Activated naive CD8-positive, alpha-beta T cell treated with anti-CD3 and anti-CD28 coated beads for 36 hours (primary cell): ENCODE results near the gene SDK1. TPM values are rescaled to one million over a fixed set of nuclear protein-coding genes. Genes with fewer than 3 reads are reported as not detected.

ENCODE experiments used
- DNase-seq: peaks from one replicate; pipeline ENCODE4 v3.0.0; 2021
- H3K27ac Mint-ChIP-seq: one replicate; pipeline ENCODE4 v1.8.0; 2022; ENCODE audit warnings: mild to moderate bottlenecking, moderate library complexity, mixed read lengths
- H3K27me3 Mint-ChIP-seq: one replicate; pipeline ENCODE4 v1.8.0; 2022; ENCODE audit warnings: mild to moderate bottlenecking, mixed read lengths
- H3K36me3 Mint-ChIP-seq: one replicate; pipeline ENCODE4 v1.8.0; 2021; ENCODE audit warnings: mild to moderate bottlenecking, mixed read lengths
- H3K4me1 Mint-ChIP-seq: one replicate; pipeline ENCODE4 v1.8.0; 2021; ENCODE audit warnings: mixed read lengths
- H3K4me3 Mint-ChIP-seq: one replicate; pipeline ENCODE4 v1.8.0; 2022; ENCODE audit warnings: mild to moderate bottlenecking, moderate library complexity, mixed read lengths
- H3K9me3 Mint-ChIP-seq: one replicate; pipeline ENCODE4 v1.8.0; 2022; ENCODE audit warnings: mixed read lengths
- total RNA-seq, 2 experiments: library from RNA; stranded (reverse); gene quantifications; one replicate each; pipeline ENCODE4 v1.2.3, GENCODE V29; 2021

SDK1 gene
- total RNA-seq, 2 experiments from 2014 or later = 0.49 to 0.54 TPM

DNA sequence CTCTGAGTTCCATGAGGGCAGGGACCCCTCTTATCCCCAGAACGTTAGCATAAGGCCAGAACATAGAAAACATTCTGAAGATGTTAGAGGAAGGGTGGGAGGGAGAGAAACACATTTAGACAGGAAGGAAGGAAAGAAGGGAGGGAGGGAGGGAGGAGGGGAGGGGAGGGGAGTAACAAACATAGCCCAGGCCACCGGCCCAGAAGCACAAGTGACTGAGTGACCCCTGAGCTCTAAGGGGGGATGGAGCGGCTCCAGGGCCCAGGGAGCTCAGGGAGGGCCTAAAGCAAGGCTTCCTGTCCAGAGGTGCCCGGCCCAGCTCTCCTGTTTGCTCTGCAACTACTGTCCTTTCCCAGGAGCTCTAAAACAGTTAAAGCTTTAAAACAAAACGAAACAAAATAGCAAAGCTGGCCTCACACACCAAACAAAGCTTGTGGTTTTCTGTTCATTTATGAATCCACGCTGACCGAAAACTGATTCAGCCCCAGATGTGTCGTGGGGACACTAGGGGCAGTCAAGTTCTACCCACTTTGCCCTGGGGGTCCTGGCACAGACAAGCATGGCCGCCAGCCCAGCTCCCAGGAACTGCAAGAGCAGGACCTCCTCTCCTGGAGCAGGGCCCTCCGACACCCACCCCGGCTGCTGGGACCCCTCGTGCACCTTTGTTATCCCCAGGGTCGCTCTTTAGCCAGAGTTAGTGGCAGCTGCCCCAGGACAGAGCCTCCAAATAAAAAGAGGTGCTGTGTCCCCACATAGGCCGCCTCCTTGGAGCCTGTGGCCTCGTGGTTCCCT lies 884.9 kb downstream of the SDK1 start:
- H3K27ac Mint-ChIP-seq = no peak overlapping the region
- no peaks in the 10 kb centered on the region for H3K9me3 Mint-ChIP-seq
- no peak for DNase-seq
- H3K4me3 Mint-ChIP-seq = no peak overlapping the region
- no peaks in the 10 kb centered on the region for H3K27me3 Mint-ChIP-seq
- no peaks in the 10 kb centered on the region for H3K36me3 Mint-ChIP-seq
- no peaks in the 10 kb centered on the region for H3K4me1 Mint-ChIP-seq

DNA sequence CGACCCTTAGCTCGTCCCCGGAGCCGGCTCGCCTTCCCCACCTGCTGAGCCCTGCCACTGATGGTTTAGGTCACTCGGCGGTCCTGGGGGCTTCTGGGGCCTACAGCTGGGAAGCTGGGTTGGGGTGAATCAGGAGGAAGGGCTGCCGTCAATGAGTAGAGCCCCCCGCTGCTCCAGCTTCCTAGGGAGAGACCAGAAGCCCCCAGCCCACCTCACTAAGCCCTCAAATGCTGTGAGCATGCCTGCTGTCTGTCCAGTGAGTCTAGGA lies 885.4 kb downstream of the SDK1 start:
- no peaks in the 10 kb centered on the region for H3K27me3 Mint-ChIP-seq
- no peak overlapping the region for H3K4me3 Mint-ChIP-seq

DNA sequence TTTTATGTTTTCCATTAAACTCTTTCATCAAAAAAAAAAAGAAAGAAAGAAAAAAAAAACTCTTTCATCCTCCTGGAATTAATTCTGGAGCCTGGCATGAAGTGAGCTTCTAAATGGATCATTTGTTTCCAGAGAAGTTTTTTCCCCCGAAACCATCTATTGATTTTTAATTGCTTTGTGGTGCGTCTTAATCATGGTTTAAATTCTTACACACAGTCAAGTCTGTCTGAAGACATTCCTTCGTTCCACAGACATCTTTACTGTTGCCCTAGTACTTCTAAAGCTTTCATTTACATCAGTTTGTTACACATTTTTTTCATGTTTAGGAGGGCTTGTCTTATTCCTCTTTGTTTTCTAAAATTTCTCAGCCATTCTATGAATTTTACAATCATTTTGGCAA lies 887.6 kb downstream of the SDK1 start:
- Mint-ChIP-seq H3K27ac (no peak overlapping the region), H3K27me3 (peaks cover 3% of the 10 kb centered on the region), H3K4me3 (no peak overlapping the region), H3K36me3 (no peaks in the 10 kb centered on the region), H3K9me3 (no peaks in the 10 kb centered on the region), H3K4me1 (no peaks in the 10 kb centered on the region)
- DNase-seq = no peak

More for the DNA sequence above, 885.4 kb downstream of the SDK1 start:
- H3K36me3 Mint-ChIP-seq = no peaks in the 10 kb centered on the region
- H3K9me3 Mint-ChIP-seq = no peaks in the 10 kb centered on the region
- H3K27ac Mint-ChIP-seq = no peak overlapping the region
- H3K4me1 Mint-ChIP-seq = no peaks in the 10 kb centered on the region
- DNase-seq = no peak

GRCh38 chr7:4189131-4189570 lies 888.1 kb downstream of the SDK1 start:
- H3K27ac Mint-ChIP-seq = no peak overlapping the region
- no peaks in the 10 kb centered on the region for H3K9me3 Mint-ChIP-seq
- DNase-seq = no peak
- no peaks in the 10 kb centered on the region for H3K36me3 Mint-ChIP-seq
- no peaks in the 10 kb centered on the region for H3K4me1 Mint-ChIP-seq
- no peak overlapping the region for H3K4me3 Mint-ChIP-seq
- peaks cover 3% of the 10 kb centered on the region for H3K27me3 Mint-ChIP-seq

DNA sequence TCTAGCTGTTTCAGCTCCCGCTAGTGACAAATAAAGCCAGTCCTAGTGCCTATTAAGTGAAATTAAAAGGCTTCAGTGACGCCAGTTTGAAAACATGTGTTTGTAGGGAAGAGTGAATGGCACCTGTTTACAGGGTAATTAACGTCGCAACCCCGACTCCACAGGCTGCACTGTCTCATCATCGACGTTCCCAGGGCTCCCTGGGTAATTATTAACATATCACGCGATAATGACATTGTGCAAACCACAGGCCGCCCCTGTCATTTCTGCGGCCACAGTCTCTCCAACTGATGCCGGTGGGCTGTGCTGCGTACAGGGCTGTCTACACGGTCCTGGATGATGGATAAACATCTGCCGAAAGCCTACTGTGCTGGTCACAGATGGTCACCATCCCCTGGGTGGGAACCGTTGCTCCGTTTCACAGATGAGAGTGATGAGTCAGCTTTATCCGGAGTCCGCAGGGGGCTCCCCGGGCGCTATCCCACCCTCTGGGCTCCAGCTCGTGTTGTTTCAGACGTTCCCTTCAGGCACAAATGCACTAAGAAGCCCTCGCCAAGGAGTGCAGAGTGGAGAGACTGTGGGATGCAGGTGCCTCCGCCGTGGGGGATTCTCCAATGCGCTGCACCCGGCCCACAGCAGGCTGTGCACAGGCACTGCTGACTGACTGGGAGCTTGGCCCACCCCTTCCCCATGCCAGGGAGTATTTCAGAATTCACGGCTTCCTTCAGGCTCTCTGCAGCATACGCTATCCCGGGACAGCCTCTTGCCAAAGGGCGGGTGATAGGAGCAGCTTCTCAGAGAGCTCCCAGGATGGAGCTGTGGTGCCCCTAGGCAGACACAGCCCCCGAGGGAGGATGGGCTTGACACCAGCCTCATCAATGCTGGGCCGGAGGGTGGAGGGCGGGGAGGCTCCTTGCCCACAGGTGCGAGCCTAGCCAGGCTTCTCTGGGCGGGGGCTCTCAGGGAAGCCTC lies 889.2 kb downstream of the SDK1 start:
- Mint-ChIP-seq H3K9me3 (no peaks in the 10 kb centered on the region), H3K27ac (no peak overlapping the region), H3K36me3 (no peaks in the 10 kb centered on the region), H3K4me1 (no peaks in the 10 kb centered on the region), H3K4me3 (no peak overlapping the region), H3K27me3 (peaks cover 3% of the 10 kb centered on the region)
- DNase-seq = no peak

DNA sequence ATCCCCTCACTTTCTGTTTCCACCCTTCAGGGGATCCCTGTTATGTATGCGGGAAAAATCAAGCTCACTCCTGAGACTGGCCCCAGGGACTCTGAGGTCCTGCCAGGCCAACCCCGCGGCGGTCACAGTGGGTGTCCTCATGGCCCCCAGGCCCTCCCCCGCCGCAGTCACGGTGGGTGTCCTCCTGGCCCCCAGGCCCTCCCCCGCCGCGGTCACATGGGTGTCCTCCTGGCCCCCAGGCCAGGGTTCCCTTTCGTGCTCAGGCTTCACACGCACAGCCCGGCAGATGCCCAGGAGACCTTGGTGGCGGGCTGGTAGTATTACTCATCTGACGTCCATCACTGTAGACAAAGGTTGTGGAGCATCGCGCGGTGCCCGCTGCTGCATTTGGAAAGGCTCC lies 890.0 kb downstream of the SDK1 start:
- peaks cover 3% of the 10 kb centered on the region for H3K27me3 Mint-ChIP-seq
- no peak overlapping the region for H3K4me3 Mint-ChIP-seq
- H3K9me3 Mint-ChIP-seq = no peaks in the 10 kb centered on the region
- no peak overlapping the region for H3K27ac Mint-ChIP-seq
- H3K36me3 Mint-ChIP-seq = no peaks in the 10 kb centered on the region
- H3K4me1 Mint-ChIP-seq = no peaks in the 10 kb centered on the region
- no peak for DNase-seq

DNA sequence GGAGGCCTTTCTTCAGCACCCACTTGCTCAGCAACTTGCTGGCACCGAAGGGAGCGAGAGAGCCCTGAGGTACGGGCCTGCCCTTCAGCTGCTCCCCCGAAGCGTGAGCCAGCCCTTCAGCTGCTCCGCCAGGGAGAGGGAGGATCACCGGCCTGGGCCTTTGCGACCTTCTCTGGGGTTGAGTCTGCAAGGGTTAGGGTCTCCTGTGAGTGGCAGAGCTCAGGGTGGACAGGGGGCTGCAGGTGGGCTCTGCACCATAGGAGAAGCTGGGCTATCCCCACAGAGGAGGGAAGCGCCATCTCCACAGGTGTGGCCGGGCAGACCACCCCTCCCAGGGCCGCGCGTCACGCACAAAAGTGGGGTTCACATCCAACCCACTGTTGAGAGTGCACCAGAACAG lies 890.5 kb downstream of the SDK1 start:
- no peak for DNase-seq
- Mint-ChIP-seq H3K4me1 (no peaks in the 10 kb centered on the region), H3K36me3 (no peaks in the 10 kb centered on the region), H3K27me3 (peaks cover 3% of the 10 kb centered on the region), H3K27ac (no peak overlapping the region), H3K4me3 (no peak overlapping the region), H3K9me3 (no peaks in the 10 kb centered on the region)

DNA sequence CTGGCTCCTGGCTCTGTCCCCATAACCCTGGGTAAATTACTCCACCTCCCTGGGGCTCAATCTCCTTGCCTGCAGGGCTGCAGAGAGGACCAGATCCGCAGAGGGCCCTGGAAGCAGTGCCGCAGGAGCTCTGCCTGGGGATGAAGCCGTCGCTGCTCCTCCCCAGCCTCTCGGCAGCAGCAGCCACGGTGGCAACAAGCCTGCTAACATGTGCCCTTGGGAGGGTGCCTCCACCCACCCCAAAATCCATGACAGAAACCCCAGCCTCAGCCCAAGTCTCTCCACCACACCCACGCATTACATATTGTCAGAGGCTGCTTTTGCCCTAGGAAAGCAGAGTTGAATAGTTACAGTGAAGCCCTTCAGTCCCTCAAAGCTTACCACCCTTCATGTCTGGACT lies 894.6 kb downstream of the SDK1 start:
- H3K4me3 Mint-ChIP-seq = no peak overlapping the region
- no peak for DNase-seq
- H3K9me3 Mint-ChIP-seq = no peaks in the 10 kb centered on the region
- H3K27ac Mint-ChIP-seq = no peak overlapping the region
- no peaks in the 10 kb centered on the region for H3K36me3 Mint-ChIP-seq
- H3K27me3 Mint-ChIP-seq = peaks cover 3% of the 10 kb centered on the region
- H3K4me1 Mint-ChIP-seq = no peaks in the 10 kb centered on the region

GRCh38 chr7:4196121-4196819 lies 895.2 kb downstream of the SDK1 start:
- DNase-seq = no peak
- Mint-ChIP-seq H3K36me3 (no peaks in the 10 kb centered on the region), H3K27ac (no peak overlapping the region), H3K9me3 (no peaks in the 10 kb centered on the region), H3K4me3 (no peak overlapping the region), H3K4me1 (no peaks in the 10 kb centered on the region), H3K27me3 (peaks cover 3% of the 10 kb centered on the region)

- no peaks in the 10 kb centered on the region for H3K9me3 Mint-ChIP-seq
- no peak for DNase-seq
Observed at GRCh38 chr7:4198301-4198700, 897.2 kb downstream of the SDK1 start.

DNA sequence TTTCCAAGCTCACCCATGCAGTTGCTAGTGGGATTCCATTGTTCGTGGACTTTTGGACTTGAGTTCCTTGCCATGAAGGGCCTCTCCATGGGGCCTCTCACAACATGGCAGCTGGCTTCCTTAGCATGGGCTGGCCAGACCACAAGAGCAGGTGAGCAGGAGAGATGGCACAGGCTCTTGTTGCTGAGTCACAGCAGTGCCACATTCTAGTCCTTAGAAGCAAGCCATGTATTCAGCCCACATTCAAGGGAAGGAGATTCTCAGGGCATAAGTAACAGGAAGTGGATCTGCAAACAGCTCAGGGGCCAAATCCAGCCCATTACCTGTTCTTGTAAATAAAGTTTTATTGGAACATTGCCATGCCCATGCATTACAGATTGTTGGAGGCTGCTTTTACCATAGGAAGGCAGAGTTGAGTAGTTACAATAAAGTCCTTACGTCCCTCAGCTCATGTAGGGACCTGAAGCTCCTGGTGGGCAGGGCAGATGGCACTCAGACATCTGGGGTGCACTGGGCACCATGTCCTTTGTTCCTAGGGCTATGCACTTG lies 899.6 kb downstream of the SDK1 start:
- no peak for DNase-seq
- no peak overlapping the region for H3K4me3 Mint-ChIP-seq
- no peaks in the 10 kb centered on the region for H3K36me3 Mint-ChIP-seq
- no peaks in the 10 kb centered on the region for H3K4me1 Mint-ChIP-seq
- no peak overlapping the region for H3K27ac Mint-ChIP-seq
- H3K27me3 Mint-ChIP-seq = no peaks in the 10 kb centered on the region
- H3K9me3 Mint-ChIP-seq = no peaks in the 10 kb centered on the region

More at GRCh38 chr7:4198301-4198700, 897.2 kb downstream of the SDK1 start:
- Mint-ChIP-seq H3K27me3 (no peaks in the 10 kb centered on the region), H3K27ac (no peak overlapping the region), H3K4me1 (no peaks in the 10 kb centered on the region), H3K36me3 (no peaks in the 10 kb centered on the region), H3K4me3 (no peak overlapping the region)

DNA sequence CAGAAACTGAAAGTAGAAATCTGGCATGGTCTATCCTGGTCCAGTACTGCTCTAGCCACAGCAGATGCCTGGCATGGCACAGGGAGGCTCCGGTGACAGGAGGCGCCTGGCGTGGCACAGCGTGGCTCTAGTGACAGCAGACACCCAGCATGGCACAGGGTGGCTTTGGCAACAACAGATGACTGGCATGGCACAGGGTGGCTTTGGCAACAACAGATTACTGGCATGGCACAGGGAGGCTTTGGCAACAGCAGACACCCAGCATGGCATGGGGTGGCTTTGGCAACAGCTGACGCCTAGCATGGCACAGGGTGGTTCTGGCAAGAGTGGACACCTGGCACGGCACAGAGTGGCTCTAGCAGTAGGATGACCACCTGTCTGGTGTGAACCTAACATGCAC lies 900.5 kb downstream of the SDK1 start:
- DNase-seq = no peak
- no peaks in the 10 kb centered on the region for H3K36me3 Mint-ChIP-seq
- no peaks in the 10 kb centered on the region for H3K27me3 Mint-ChIP-seq
- no peaks in the 10 kb centered on the region for H3K9me3 Mint-ChIP-seq
- no peak overlapping the region for H3K4me3 Mint-ChIP-seq
- H3K27ac Mint-ChIP-seq = no peak overlapping the region
- H3K4me1 Mint-ChIP-seq = no peaks in the 10 kb centered on the region

DNA sequence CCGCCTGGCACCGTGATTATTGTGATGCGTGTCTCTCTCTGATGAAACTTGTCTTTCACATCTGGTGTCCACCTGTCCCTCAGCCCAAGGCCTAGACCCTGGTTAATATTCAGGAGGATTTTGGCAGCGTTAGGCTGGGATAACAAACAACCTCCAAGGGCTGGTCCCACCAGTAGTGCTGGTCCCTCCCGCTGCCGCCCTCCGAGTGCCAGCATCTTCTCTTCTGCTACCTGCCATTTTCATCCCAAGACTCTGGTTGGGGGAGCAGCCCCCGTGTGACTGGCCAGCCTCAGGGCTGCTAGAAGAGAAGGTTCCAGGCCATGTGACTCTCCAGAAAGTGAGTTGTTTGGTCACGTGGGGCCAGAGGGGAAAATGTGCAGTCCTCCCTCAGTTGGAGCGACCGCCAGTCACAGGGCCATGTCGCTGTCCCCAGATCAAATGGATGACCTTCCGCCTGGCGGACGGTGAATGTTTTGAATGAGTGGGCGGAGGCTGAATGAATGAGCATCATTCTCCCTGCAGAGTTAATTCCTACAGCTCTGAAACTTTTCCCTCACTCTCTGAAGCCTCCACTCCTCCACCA lies 901.2 kb downstream of the SDK1 start:
- Mint-ChIP-seq H3K9me3 (no peaks in the 10 kb centered on the region), H3K36me3 (no peaks in the 10 kb centered on the region), H3K27ac (no peak overlapping the region), H3K27me3 (no peaks in the 10 kb centered on the region), H3K4me1 (no peaks in the 10 kb centered on the region), H3K4me3 (no peak overlapping the region)
- no peak for DNase-seq

- H3K27me3 Mint-ChIP-seq = no peaks in the 10 kb centered on the region
- no peak overlapping the region for H3K4me3 Mint-ChIP-seq
- H3K9me3 Mint-ChIP-seq = no peaks in the 10 kb centered on the region
Observed at GRCh38 chr7:4202954-4203353, 901.9 kb downstream of the SDK1 start.

More at GRCh38 chr7:4202954-4203353, 901.9 kb downstream of the SDK1 start:
- Mint-ChIP-seq H3K36me3 (no peaks in the 10 kb centered on the region), H3K27ac (no peak overlapping the region), H3K4me1 (no peaks in the 10 kb centered on the region)
- DNase-seq = no peak
